Measurements from ENCODE around the gene WDR64. TPM values are rescaled to one million over a fixed set of nuclear protein-coding genes. Genes with fewer than 3 reads are reported as not detected.

The WDR64 gene
- total RNA-seq, 1 donor from 2014 or later, result 0.80 TPM

GRCh38 chr1:241630476-241630875 lies 21.6 kb upstream of the WDR64 start:
- TF ChIP-seq CTCF (IDR thresholded peaks at IDR 0.05; ENCODE audit: unreplicated experiment), result no peak
- H3K4me1 Mint-ChIP-seq (ENCODE audit: unreplicated experiment), result peaks cover 8% of the 10 kb centered on the region
- H3K36me3 Mint-ChIP-seq (ENCODE audit: low read depth, unreplicated experiment), result peaks cover 6% of the 10 kb centered on the region
- H3K27me3 Mint-ChIP-seq (ENCODE audit: unreplicated experiment), result no peaks in the 10 kb centered on the region
- no peak overlapping the region for H3K27ac Mint-ChIP-seq (ENCODE audit: unreplicated experiment)
- no peak for DNase-seq (ENCODE audit: low spot score)
- H3K9me3 Mint-ChIP-seq (ENCODE audit: unreplicated experiment), result no peaks in the 10 kb centered on the region
- no peak overlapping the region for H3K4me3 Mint-ChIP-seq (ENCODE audit: unreplicated experiment)

GRCh38 chr1:241630899-241631298 lies 21.2 kb upstream of the WDR64 start:
- TF ChIP-seq CTCF (IDR thresholded peaks at IDR 0.05; ENCODE audit: unreplicated experiment), result no peak
- Mint-ChIP-seq H3K4me1 (ENCODE audit: unreplicated experiment) (peaks cover 8% of the 10 kb centered on the region), H3K9me3 (ENCODE audit: unreplicated experiment) (no peaks in the 10 kb centered on the region), H3K4me3 (ENCODE audit: unreplicated experiment) (no peak overlapping the region), H3K27me3 (ENCODE audit: unreplicated experiment) (no peaks in the 10 kb centered on the region), H3K27ac (ENCODE audit: unreplicated experiment) (no peak overlapping the region), H3K36me3 (ENCODE audit: low read depth, unreplicated experiment) (peaks cover 7% of the 10 kb centered on the region)
- no peak for DNase-seq (ENCODE audit: low spot score)

GRCh38 chr1:241631674-241632073 lies 20.4 kb upstream of the WDR64 start:
- TF ChIP-seq CTCF (IDR thresholded peaks at IDR 0.05; ENCODE audit: unreplicated experiment), result no peak
- Mint-ChIP-seq H3K36me3 (ENCODE audit: low read depth, unreplicated experiment) (peaks cover 7% of the 10 kb centered on the region), H3K27me3 (ENCODE audit: unreplicated experiment) (no peaks in the 10 kb centered on the region), H3K4me1 (ENCODE audit: unreplicated experiment) (peaks cover 10% of the 10 kb centered on the region), H3K4me3 (ENCODE audit: unreplicated experiment) (no peak overlapping the region), H3K27ac (ENCODE audit: unreplicated experiment) (no peak overlapping the region), H3K9me3 (ENCODE audit: unreplicated experiment) (no peaks in the 10 kb centered on the region)
- no peak for DNase-seq (ENCODE audit: low spot score)

GRCh38 chr1:241632987-241633386 lies 19.1 kb upstream of the WDR64 start:
- Mint-ChIP-seq H3K36me3 (ENCODE audit: low read depth, unreplicated experiment) (peaks cover 7% of the 10 kb centered on the region), H3K4me3 (ENCODE audit: unreplicated experiment) (no peak overlapping the region), H3K27ac (ENCODE audit: unreplicated experiment) (no peak overlapping the region), H3K27me3 (ENCODE audit: unreplicated experiment) (no peaks in the 10 kb centered on the region), H3K4me1 (ENCODE audit: unreplicated experiment) (peaks cover 18% of the 10 kb centered on the region), H3K9me3 (ENCODE audit: unreplicated experiment) (no peaks in the 10 kb centered on the region)
- no peak for TF ChIP-seq CTCF (IDR thresholded peaks at IDR 0.05; ENCODE audit: unreplicated experiment)
- DNase-seq (ENCODE audit: low spot score), result no peak

GRCh38 chr1:241635556-241636152 lies 16.4 kb upstream of the WDR64 start:
- H3K4me1 Mint-ChIP-seq (ENCODE audit: unreplicated experiment), result peaks cover 26% of the 10 kb centered on the region
- H3K27me3 Mint-ChIP-seq (ENCODE audit: unreplicated experiment), result no peaks in the 10 kb centered on the region
- TF ChIP-seq CTCF (IDR thresholded peaks at IDR 0.05; ENCODE audit: unreplicated experiment), result no peak
- DNase-seq (ENCODE audit: low spot score), result no peak
- H3K36me3 Mint-ChIP-seq (ENCODE audit: low read depth, unreplicated experiment), result peaks cover 7% of the 10 kb centered on the region
- H3K4me3 Mint-ChIP-seq (ENCODE audit: unreplicated experiment), result no peak overlapping the region
- H3K9me3 Mint-ChIP-seq (ENCODE audit: unreplicated experiment), result no peaks in the 10 kb centered on the region
- H3K27ac Mint-ChIP-seq (ENCODE audit: unreplicated experiment), result no peak overlapping the region

All from endothelial cell (in vitro differentiated cells).